Fibroblast of lung (primary cell): ENCODE measurements around the gene SMIM10L1. TPM values are rescaled to one million over a fixed set of nuclear protein-coding genes. Genes with fewer than 3 reads are reported as not detected.
A peak's percentile ranks its signal among the peaks of the same experiment; 100 is the strongest.

Experiments used
- DNase-seq, 2 donors: peaks; one replicate each; pipeline versions ENCODE4 v3.0.0 to v3.0.0-alpha.2; 2010; ENCODE audit warnings: low read depth in 2 of 2
- H2AFZ ChIP-seq: 2 replicates; pipeline ENCODE4 v1.5.1; 2012; ENCODE audit warnings: low read length, control low read depth, inconsistent platforms
- H3K27ac ChIP-seq: 2 replicates; pipeline ENCODE4 v1.5.1; 2011; ENCODE audit warnings: low read length, control low read depth; ENCODE audit not compliant: insufficient read depth
- H3K27me3 ChIP-seq: 2 replicates; pipeline ENCODE4 v1.5.1; 2011; ENCODE audit warnings: mild to moderate bottlenecking, low read length; ENCODE audit not compliant: control insufficient read depth, insufficient read depth
- H3K36me3 ChIP-seq: 2 replicates; pipeline ENCODE4 v1.5.1; 2011; ENCODE audit warnings: low read length; ENCODE audit not compliant: control insufficient read depth, insufficient read depth
- H3K4me1 ChIP-seq: 2 replicates; pipeline ENCODE4 v1.5.1; 2011; ENCODE audit warnings: low read length; ENCODE audit not compliant: control insufficient read depth, insufficient read depth; ENCODE audit errors: extremely low read depth
- H3K4me2 ChIP-seq: 2 replicates; pipeline ENCODE4 v1.5.1; 2011; ENCODE audit warnings: low read length, control low read depth; ENCODE audit not compliant: insufficient read depth; ENCODE audit errors: extremely low read depth
- H3K4me3 ChIP-seq, 4 experiments: fragments of 200-600 bp in 1 of 4; sonication (generic) in 1 of 4; replicated peaks in 1 of 4; 2 replicates each; pipeline ENCODE4 v1.5.1; 2011 to 2016; ENCODE audit warnings: low read length in 4 of 4, low read depth in 3 of 4, mild to moderate bottlenecking in 3 of 4, control low read depth in 2 of 4, inconsistent platforms in 1 of 4, mixed read lengths in 1 of 4; ENCODE audit not compliant: insufficient read depth in 1 of 4; ENCODE audit errors: control extremely low read depth in 1 of 4
- H3K79me2 ChIP-seq: 2 replicates; pipeline ENCODE4 v1.5.1; 2012; ENCODE audit warnings: mild to moderate bottlenecking, low read length, inconsistent platforms; ENCODE audit not compliant: control insufficient read depth, insufficient read depth
- H3K9ac ChIP-seq: 2 replicates; pipeline ENCODE4 v1.5.1; 2011; ENCODE audit warnings: mild to moderate bottlenecking, low read length, control low read depth; ENCODE audit not compliant: insufficient read depth
- H3K9me3 ChIP-seq: 2 replicates; pipeline ENCODE4 v1.5.1; 2012; ENCODE audit warnings: low read depth, low read length; ENCODE audit not compliant: control insufficient read depth, insufficient read depth
- H4K20me1 ChIP-seq: 2 replicates; pipeline ENCODE4 v1.5.1; 2011; ENCODE audit warnings: low read length; ENCODE audit not compliant: control insufficient read depth, insufficient read depth; ENCODE audit errors: extremely low read depth
- EZH2 ChIP-seq: IDR thresholded peaks from 2 replicates; pipeline ENCODE4 v1.5.1; 2012; ENCODE audit warnings: low read length, control low read depth, mild to moderate bottlenecking; ENCODE audit errors: missing control alignments
- polyA minus RNA-seq: library from RNA; depleted of rRNA, polyadenylated mRNA; stranded (reverse); fragments of >200 nt; gene quantifications from 2 replicates; pipeline ENCODE4 v1.2.3, GENCODE V29; 2011; ENCODE audit warnings: low replicate concordance
- polyA plus RNA-seq, 2 donors: library from polyadenylated mRNA; depleted of rRNA in 1 of 2; stranded (reverse) in 1 of 2; unstranded in 1 of 2; fragments of >200 nt; gene quantifications; 2 replicates each; pipeline ENCODE4 v1.2.1, GENCODE V29; 2011 to 2012; ENCODE audit warnings: missing spikeins in 1 of 2
- total RNA-seq: library from RNA; depleted of rRNA; stranded (reverse); fragments of >200 nt; gene quantifications from 2 replicates; pipeline ENCODE4 v1.2.1, GENCODE V29; 2014
- TF ChIP-seq, protein P1 (sequence below), 2 donors: IDR thresholded peaks in 1 of 2; conservative IDR thresholded peaks in 1 of 2; 1 replicate in 1 of 2; 2 replicates in 1 of 2; pipeline ENCODE4 v1.5.1; 2011 to 2012; ENCODE audit warnings: low read length in 2 of 2, control low read depth in 1 of 2, inconsistent platforms in 1 of 2, low read depth in 1 of 2, mild to moderate bottlenecking in 1 of 2

Gene SMIM10L1
- total RNA-seq (4.4 and 4.8 TPM in 2 replicates), polyA plus RNA-seq (4.8 and 5.5 TPM in 2 replicates), polyA minus RNA-seq (0.86 and 1.2 TPM in 2 replicates)
- polyA plus RNA-seq (2012) = 8.6 and 9.4 TPM in 2 replicates

DNA sequence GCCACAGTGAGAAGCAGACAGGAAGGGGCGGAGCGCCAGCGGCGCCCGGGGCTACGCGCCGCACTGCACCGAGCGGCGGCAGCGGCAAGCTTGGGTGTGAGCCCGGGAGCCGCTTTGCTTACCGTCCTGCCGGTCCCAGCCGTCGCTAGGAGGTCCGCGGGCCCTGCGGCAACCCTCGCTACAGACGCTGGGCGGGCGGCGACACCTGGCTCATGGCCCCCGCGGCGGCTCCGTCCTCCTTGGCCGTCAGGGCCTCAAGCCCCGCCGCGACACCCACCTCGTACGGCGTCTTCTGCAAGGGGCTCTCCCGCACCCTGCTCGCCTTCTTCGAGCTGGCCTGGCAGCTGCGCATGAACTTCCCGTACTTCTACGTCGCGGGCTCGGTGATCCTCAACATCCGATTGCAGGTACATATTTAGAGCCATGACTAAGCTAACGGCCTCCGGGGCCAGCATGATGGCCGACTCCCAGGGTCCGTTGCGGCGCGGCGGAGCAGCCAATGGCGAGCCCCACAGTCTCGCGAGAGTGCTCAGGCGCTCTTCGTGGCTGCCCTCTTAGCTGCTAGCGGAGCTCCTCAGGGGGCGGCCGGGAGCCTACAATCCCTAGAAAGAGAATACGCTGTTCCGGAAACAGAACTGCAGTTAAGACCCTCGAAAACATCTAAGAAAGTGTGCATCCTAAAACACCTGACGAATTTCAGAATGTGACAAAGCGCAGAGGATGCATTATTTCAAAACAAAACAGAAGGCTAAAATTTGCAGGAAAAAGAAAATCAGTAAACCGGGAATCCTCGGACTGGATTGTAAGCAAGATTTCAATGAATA, at the start of gene SMIM10L1:
TSS of gene SMIM10L1 (plus strand) at position 50 of the 824 bp plus-strand sequence. CDS start at position 213, 163 bp downstream.
- TF ChIP-seq, protein P1, sequence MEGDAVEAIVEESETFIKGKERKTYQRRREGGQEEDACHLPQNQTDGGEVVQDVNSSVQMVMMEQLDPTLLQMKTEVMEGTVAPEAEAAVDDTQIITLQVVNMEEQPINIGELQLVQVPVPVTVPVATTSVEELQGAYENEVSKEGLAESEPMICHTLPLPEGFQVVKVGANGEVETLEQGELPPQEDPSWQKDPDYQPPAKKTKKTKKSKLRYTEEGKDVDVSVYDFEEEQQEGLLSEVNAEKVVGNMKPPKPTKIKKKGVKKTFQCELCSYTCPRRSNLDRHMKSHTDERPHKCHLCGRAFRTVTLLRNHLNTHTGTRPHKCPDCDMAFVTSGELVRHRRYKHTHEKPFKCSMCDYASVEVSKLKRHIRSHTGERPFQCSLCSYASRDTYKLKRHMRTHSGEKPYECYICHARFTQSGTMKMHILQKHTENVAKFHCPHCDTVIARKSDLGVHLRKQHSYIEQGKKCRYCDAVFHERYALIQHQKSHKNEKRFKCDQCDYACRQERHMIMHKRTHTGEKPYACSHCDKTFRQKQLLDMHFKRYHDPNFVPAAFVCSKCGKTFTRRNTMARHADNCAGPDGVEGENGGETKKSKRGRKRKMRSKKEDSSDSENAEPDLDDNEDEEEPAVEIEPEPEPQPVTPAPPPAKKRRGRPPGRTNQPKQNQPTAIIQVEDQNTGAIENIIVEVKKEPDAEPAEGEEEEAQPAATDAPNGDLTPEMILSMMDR (conservative IDR thresholded peaks at IDR 0.05 in 1 of 2, IDR thresholded peaks at IDR 0.05 in 1 of 2; ENCODE audit: low read depth in 1 of 2, low read length in 2 of 2) = peak in 1 of 2 donors; percentile 15
- no peak for TF ChIP-seq EZH2
- Histone ChIP-seq H3K9me3 (no peaks in the 10 kb centered on the region), H3K9ac (peak within 1 kb of the TSS; percentile 97), H3K4me1 (no peaks in the 10 kb centered on the region), H3K27me3 (no peaks in the 10 kb centered on the region), H3K79me2 (peaks cover 63% of the 10 kb centered on the region), H3K4me3 (peak within 1 kb of the TSS; percentile 62 to 94 (median 72)), H2AFZ (peak within 1 kb of the TSS; percentile 83), H3K36me3 (no peaks in the 10 kb centered on the region), H4K20me1 (no peaks in the 10 kb centered on the region), H3K4me2 (peak within 1 kb of the TSS; percentile 85), H3K27ac (peak within 1 kb of the TSS; percentile 94)
- DNase-seq = peak; percentile 93 to 95

DNA sequence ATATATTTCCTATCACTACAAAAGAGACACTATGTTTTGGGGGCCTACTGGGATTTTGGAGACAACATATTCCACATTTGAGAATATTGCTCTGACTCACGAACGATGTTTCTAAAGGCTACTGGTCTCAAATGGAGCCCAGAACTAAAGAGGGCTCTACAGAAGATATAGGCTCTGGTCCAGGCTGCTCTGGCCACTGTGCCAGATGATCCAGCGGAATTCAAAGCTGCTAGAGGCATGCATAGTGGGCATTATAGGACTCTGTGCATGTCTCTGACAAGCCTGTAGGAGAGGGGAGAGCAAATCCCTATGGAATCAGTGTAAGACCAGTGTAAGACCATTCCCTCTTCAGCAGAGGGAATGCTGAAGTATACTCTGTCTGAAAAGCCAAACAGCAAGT, 40.6 kb upstream of the SMIM10L1 start:
- Histone ChIP-seq H3K9ac (no peak overlapping the region), H3K4me1 (no peaks in the 10 kb centered on the region), H3K4me3 (no peak overlapping the region), H3K36me3 (no peaks in the 10 kb centered on the region), H3K9me3 (no peaks in the 10 kb centered on the region), H2AFZ (no peak overlapping the region), H4K20me1 (no peaks in the 10 kb centered on the region), H3K27me3 (no peaks in the 10 kb centered on the region), H3K27ac (no peak overlapping the region), H3K79me2 (peaks cover 7% of the 10 kb centered on the region), H3K4me2 (no peak overlapping the region)
- DNase-seq = no peak
- no peak for TF ChIP-seq EZH2
- TF ChIP-seq, protein P1 (conservative IDR thresholded peaks at IDR 0.05 in 1 of 2, IDR thresholded peaks at IDR 0.05 in 1 of 2; ENCODE audit: low read depth in 1 of 2, low read length in 2 of 2) = no peak

DNA sequence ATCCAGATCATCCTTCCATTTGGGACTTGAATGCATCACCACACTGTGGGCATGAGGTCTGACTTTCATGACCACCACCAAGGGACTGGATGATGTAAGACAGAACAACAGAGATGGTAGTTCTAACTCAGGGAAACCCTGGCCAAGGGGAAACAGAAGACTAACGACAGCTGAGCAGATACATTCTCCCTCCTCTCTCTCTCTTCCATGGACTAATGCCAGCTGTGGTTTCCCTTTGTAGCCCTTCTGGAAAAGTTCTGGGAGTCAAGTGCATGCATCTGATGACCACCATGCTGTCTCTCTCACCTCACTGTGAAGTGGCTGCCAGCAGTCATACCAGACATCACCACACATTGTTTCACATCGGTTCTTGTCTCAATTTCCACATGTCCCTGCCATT, 40.0 kb upstream of the SMIM10L1 start:
- Histone ChIP-seq H3K79me2 (peaks cover 7% of the 10 kb centered on the region), H3K36me3 (no peaks in the 10 kb centered on the region), H3K9ac (no peak overlapping the region), H3K9me3 (no peaks in the 10 kb centered on the region), H2AFZ (no peak overlapping the region), H3K27me3 (no peaks in the 10 kb centered on the region), H3K4me1 (no peaks in the 10 kb centered on the region), H3K4me2 (no peak overlapping the region), H3K4me3 (no peak overlapping the region), H4K20me1 (no peaks in the 10 kb centered on the region), H3K27ac (no peak overlapping the region)
- peak in 1 of 2 donors; percentile 13 for DNase-seq
- no peak for TF ChIP-seq EZH2
- TF ChIP-seq, protein P1 (conservative IDR thresholded peaks at IDR 0.05 in 1 of 2, IDR thresholded peaks at IDR 0.05 in 1 of 2; ENCODE audit: low read depth in 1 of 2, low read length in 2 of 2) = no peak
